ENCODE data around the gene BACE2. TPM values are rescaled to one million over a fixed set of nuclear protein-coding genes. Genes with fewer than 3 reads are reported as not detected.

BACE2 gene
- total and polyA plus RNA-seq, 2 of the 13 experiments (the other 11 are each of a cell fraction or from before 2014, with no cell fraction given) = 0.07 to 0.11 TPM

- TF ChIP-seq ZNF580 (CRISPR knock-in tag; IDR thresholded peaks at IDR 0.05; ENCODE audit: borderline replicate concordance, low read depth) (no peak), CBX1 (IDR thresholded peaks at IDR 0.05; ENCODE audit: low read depth) (no peak), SSRP1 (CRISPR knock-in tag; IDR thresholded peaks at IDR 0.05) (no peak), SATB2 (CRISPR knock-in tag; IDR thresholded peaks at IDR 0.05) (no peak), MAZ (IDR thresholded peaks at IDR 0.05; ENCODE audit: borderline replicate concordance, low read depth, low read length) (no peak), MAZ (CRISPR knock-in tag; IDR thresholded peaks at IDR 0.05; ENCODE audit: low read depth) (no peak), MAFF (IDR thresholded peaks at IDR 0.05; ENCODE audit: low read depth, low read length) (no peak), HNF1B (CRISPR knock-in tag; IDR thresholded peaks at IDR 0.05) (no peak), HNRNPH1 (optimal IDR thresholded peaks at IDR 0.05; ENCODE audit: low read depth, low read length) (no peak)
Measured at GRCh38 chr21:41164981-41165655, 2.8 kb upstream of the BACE2 start (continued).

- no peaks in the 10 kb centered on the region for H3K36me3 ChIP-seq (replicated peaks in 1 of 2; ENCODE audit: control insufficient read depth in 1 of 2, insufficient read depth in 2 of 2, low read length in 2 of 2)
- H3K4me3 ChIP-seq (replicated peaks in 1 of 3; ENCODE audit: insufficient read depth in 1 of 3, low read depth in 2 of 3, low read length in 3 of 3) = no peak overlapping the region
- ChIA-PET POLR2A (no interaction called here), CTCF (ENCODE audit: low intra/inter-chr PET ratio, low total read pairs) (no interaction called here)
- no TSS peak for BruUV-seq (replicated peaks)
- H3K9me3 ChIP-seq (ENCODE audit: low read length) = no peaks in the 10 kb centered on the region
- no peak overlapping the region for H3K4me2 ChIP-seq (ENCODE audit: low read depth, low read length)
- DNase-seq (ENCODE audit: low spot score) (no peak), ATAC-seq (no peak), FAIRE-seq (no peak)
- intact Hi-C loops (cut with micrococcal nuclease; ENCODE audit: unreplicated experiment) (no loop called here), in situ Hi-C loops (cut with HindIII; ENCODE audit: extremely low pct_ligation_motif_present, low pct_unique_long_range_greater_than_20kb) (no loop called here)
- no peaks in the 10 kb centered on the region for H4K20me1 ChIP-seq (ENCODE audit: insufficient read depth, low read length)
- no peaks in the 10 kb centered on the region for H3K79me2 ChIP-seq (ENCODE audit: insufficient read depth, low read length)
- peaks cover 6 to 55% of the 10 kb centered on the region in 2 experiments; a peak in 4 of 5 replicates for H3K27me3 ChIP-seq (ENCODE audit: control insufficient read depth in 1 of 2, insufficient read depth in 2 of 2, low read length in 2 of 2)
- no peak overlapping the region for H3K27ac ChIP-seq (ENCODE audit: extremely low read length, insufficient read depth, low read length)
- 73% methylated on average over 14 of the region's 14 CpGs for WGBS (ENCODE audit: low lambda C conversion rate)
- H3K4me1 ChIP-seq (ENCODE audit: insufficient read depth, low read length) = no peaks in the 10 kb centered on the region
- H2AFZ ChIP-seq (ENCODE audit: low read length) = no peak overlapping the region
- H3K9ac ChIP-seq (ENCODE audit: insufficient read depth, low read depth, low read length) = no peak overlapping the region
- TF ChIP-seq ZNF547 (CRISPR knock-in tag; IDR thresholded peaks at IDR 0.05) = no peak
- TF ChIP-seq ATF6 (CRISPR knock-in tag; conservative IDR thresholded peaks at IDR 0.05) = no peak
- no peak for TF ChIP-seq POLR2A (IDR thresholded peaks at IDR 0.05; ENCODE audit: insufficient read depth in 1 of 2, low read depth in 2 of 2, low read length in 2 of 2)
- no peak for TF ChIP-seq ATF3 (CRISPR knock-in tag; IDR thresholded peaks at IDR 0.05)
- TF ChIP-seq AHDC1 (CRISPR knock-in tag; IDR thresholded peaks at IDR 0.05; ENCODE audit: borderline replicate concordance) = no peak
Measured at GRCh38 chr21:41166884-41167283, 1.1 kb upstream of the BACE2 start.
